ENCODE measurements around the gene STAM2.
"Not testable (repeated sequence)": the region's sequence is repeated elsewhere in the genome, so short reads cannot be mapped to it uniquely, and the experiment has no call there.

STAM2 gene

GRCh38 chr2:152132306-152132705 is 43.3 kb downstream of the STAM2 start:
- H3K4me1 ChIP-seq (ENCODE audit: insufficient read depth, insufficient read length) = no peaks in the 10 kb centered on the region
- TF ChIP-seq ZNF274 (IDR thresholded peaks at IDR 0.05; ENCODE audit: low read depth, low read length) = no peak
- no peak for TF ChIP-seq SUZ12 (IDR thresholded peaks at IDR 0.05; ENCODE audit: extremely low read depth, insufficient read depth, insufficient read length)
- TF ChIP-seq YY1 (IDR thresholded peaks at IDR 0.05; ENCODE audit: insufficient read depth, insufficient read length) = no peak
- peaks cover 12% of the 10 kb centered on the region for H3K36me3 ChIP-seq (ENCODE audit: insufficient read depth, insufficient read length, low read length)
- no peaks in the 10 kb centered on the region for H3K27me3 ChIP-seq (ENCODE audit: insufficient read depth, insufficient read length)
- H3K4me3 ChIP-seq (ENCODE audit: insufficient read length, low read depth) = no peak overlapping the region
- H3K9ac ChIP-seq (ENCODE audit: insufficient read length, low read depth) = no peak overlapping the region
- H3K9me3 ChIP-seq (ENCODE audit: insufficient read depth, low read length) = no peaks in the 10 kb centered on the region
- DNase-seq (ENCODE audit: low read depth, low spot score) = no peak

GRCh38 chr2:152127628-152128027 is 47.9 kb downstream of the STAM2 start:
- no peak for DNase-seq (ENCODE audit: low read depth, low spot score)
- Histone ChIP-seq H3K9me3 (ENCODE audit: insufficient read depth, low read length) (peaks cover 4% of the 10 kb centered on the region; the same call in 1 of the 2 replicates), H3K27me3 (ENCODE audit: insufficient read depth, insufficient read length) (no peaks in the 10 kb centered on the region), H3K9ac (ENCODE audit: insufficient read length, low read depth) (no peak overlapping the region), H3K4me1 (ENCODE audit: insufficient read depth, insufficient read length) (no peaks in the 10 kb centered on the region), H3K4me3 (ENCODE audit: insufficient read length, low read depth) (no peak overlapping the region), H3K36me3 (ENCODE audit: insufficient read depth, insufficient read length, low read length) (peaks cover 25% of the 10 kb centered on the region)
- no peak for TF ChIP-seq SUZ12 (IDR thresholded peaks at IDR 0.05; ENCODE audit: extremely low read depth, insufficient read depth, insufficient read length)
- TF ChIP-seq YY1 (IDR thresholded peaks at IDR 0.05; ENCODE audit: insufficient read depth, insufficient read length) = no peak
- TF ChIP-seq ZNF274 (IDR thresholded peaks at IDR 0.05; ENCODE audit: low read depth, low read length) = no peak

GRCh38 chr2:152126664-152127063 is 48.9 kb downstream of the STAM2 start:
- H3K9ac ChIP-seq (ENCODE audit: insufficient read length, low read depth) = no peak overlapping the region
- TF ChIP-seq YY1 (IDR thresholded peaks at IDR 0.05; ENCODE audit: insufficient read depth, insufficient read length) (no peak), SUZ12 (IDR thresholded peaks at IDR 0.05; ENCODE audit: extremely low read depth, insufficient read depth, insufficient read length) (no peak), ZNF274 (IDR thresholded peaks at IDR 0.05; ENCODE audit: low read depth, low read length) (no peak)
- peaks cover 30% of the 10 kb centered on the region for H3K36me3 ChIP-seq (ENCODE audit: insufficient read depth, insufficient read length, low read length)
- H3K4me1 ChIP-seq (ENCODE audit: insufficient read depth, insufficient read length) = no peaks in the 10 kb centered on the region
- no peaks in the 10 kb centered on the region for H3K27me3 ChIP-seq (ENCODE audit: insufficient read depth, insufficient read length)
- peaks cover 4% of the 10 kb centered on the region; the same call in 1 of the 2 replicates for H3K9me3 ChIP-seq (ENCODE audit: insufficient read depth, low read length)
- DNase-seq (ENCODE audit: low read depth, low spot score) = no peak
- no peak overlapping the region for H3K4me3 ChIP-seq (ENCODE audit: insufficient read length, low read depth)

GRCh38 chr2:152122161-152122560 is 53.4 kb downstream of the STAM2 start:
- Histone ChIP-seq H3K4me3 (ENCODE audit: insufficient read length, low read depth) (no peak overlapping the region), H3K9ac (ENCODE audit: insufficient read length, low read depth) (no peak overlapping the region), H3K36me3 (ENCODE audit: insufficient read depth, insufficient read length, low read length) (peaks cover 22% of the 10 kb centered on the region), H3K9me3 (ENCODE audit: insufficient read depth, low read length) (peaks cover 4% of the 10 kb centered on the region; the same call in 1 of the 2 replicates), H3K27me3 (ENCODE audit: insufficient read depth, insufficient read length) (no peaks in the 10 kb centered on the region), H3K4me1 (ENCODE audit: insufficient read depth, insufficient read length) (no peaks in the 10 kb centered on the region)
- no peak for DNase-seq (ENCODE audit: low read depth, low spot score)
- TF ChIP-seq YY1 (IDR thresholded peaks at IDR 0.05; ENCODE audit: insufficient read depth, insufficient read length) (no peak), SUZ12 (IDR thresholded peaks at IDR 0.05; ENCODE audit: extremely low read depth, insufficient read depth, insufficient read length) (no peak), ZNF274 (IDR thresholded peaks at IDR 0.05; ENCODE audit: low read depth, low read length) (no peak)

- Histone ChIP-seq H3K9ac (ENCODE audit: insufficient read length, low read depth) (no peak overlapping the region), H3K36me3 (ENCODE audit: insufficient read depth, insufficient read length, low read length) (peaks cover 18% of the 10 kb centered on the region), H3K9me3 (ENCODE audit: insufficient read depth, low read length) (no peaks in the 10 kb centered on the region), H3K4me3 (ENCODE audit: insufficient read length, low read depth) (no peak overlapping the region), H3K4me1 (ENCODE audit: insufficient read depth, insufficient read length) (no peaks in the 10 kb centered on the region), H3K27me3 (ENCODE audit: insufficient read depth, insufficient read length) (no peaks in the 10 kb centered on the region)
- DNase-seq (ENCODE audit: low read depth, low spot score) = no peak
- TF ChIP-seq YY1 (IDR thresholded peaks at IDR 0.05; ENCODE audit: insufficient read depth, insufficient read length) (no peak), ZNF274 (IDR thresholded peaks at IDR 0.05; ENCODE audit: low read depth, low read length) (no peak), SUZ12 (IDR thresholded peaks at IDR 0.05; ENCODE audit: extremely low read depth, insufficient read depth, insufficient read length) (no peak)
Measured at GRCh38 chr2:152120430-152120829, 55.1 kb downstream of the STAM2 start.

GRCh38 chr2:152115952-152116351 is 59.6 kb downstream of the STAM2 start:
- Histone ChIP-seq H3K4me1 (ENCODE audit: insufficient read depth, insufficient read length) (no peaks in the 10 kb centered on the region), H3K9ac (ENCODE audit: insufficient read length, low read depth) (no peak overlapping the region), H3K36me3 (ENCODE audit: insufficient read depth, insufficient read length, low read length) (peaks cover 6% of the 10 kb centered on the region), H3K4me3 (ENCODE audit: insufficient read length, low read depth) (no peak overlapping the region), H3K9me3 (ENCODE audit: insufficient read depth, low read length) (no peaks in the 10 kb centered on the region), H3K27me3 (ENCODE audit: insufficient read depth, insufficient read length) (no peaks in the 10 kb centered on the region)
- TF ChIP-seq SUZ12 (IDR thresholded peaks at IDR 0.05; ENCODE audit: extremely low read depth, insufficient read depth, insufficient read length) = no peak
- TF ChIP-seq YY1 (IDR thresholded peaks at IDR 0.05; ENCODE audit: insufficient read depth, insufficient read length) = no peak
- no peak for TF ChIP-seq ZNF274 (IDR thresholded peaks at IDR 0.05; ENCODE audit: low read depth, low read length)
- DNase-seq (ENCODE audit: low read depth, low spot score) = no peak

GRCh38 chr2:152114366-152114765 is 61.2 kb downstream of the STAM2 start:
- Histone ChIP-seq H3K36me3 (ENCODE audit: insufficient read depth, insufficient read length, low read length) (peaks cover 3% of the 10 kb centered on the region), H3K4me3 (ENCODE audit: insufficient read length, low read depth) (no peak overlapping the region), H3K4me1 (ENCODE audit: insufficient read depth, insufficient read length) (no peaks in the 10 kb centered on the region), H3K9ac (ENCODE audit: insufficient read length, low read depth) (no peak overlapping the region), H3K9me3 (ENCODE audit: insufficient read depth, low read length) (no peaks in the 10 kb centered on the region), H3K27me3 (ENCODE audit: insufficient read depth, insufficient read length) (no peaks in the 10 kb centered on the region)
- no peak for DNase-seq (ENCODE audit: low read depth, low spot score)
- TF ChIP-seq ZNF274 (IDR thresholded peaks at IDR 0.05; ENCODE audit: low read depth, low read length) = no peak
- TF ChIP-seq YY1 (IDR thresholded peaks at IDR 0.05; ENCODE audit: insufficient read depth, insufficient read length) = no peak
- TF ChIP-seq SUZ12 (IDR thresholded peaks at IDR 0.05; ENCODE audit: extremely low read depth, insufficient read depth, insufficient read length) = no peak

- not testable (repeated sequence) for H3K27me3 ChIP-seq (ENCODE audit: insufficient read depth, insufficient read length); H3K9ac ChIP-seq (ENCODE audit: insufficient read length, low read depth); H3K4me3 ChIP-seq (ENCODE audit: insufficient read length, low read depth); H3K36me3 ChIP-seq (ENCODE audit: insufficient read depth, insufficient read length, low read length); DNase-seq (ENCODE audit: low read depth, low spot score); H3K4me1 ChIP-seq (ENCODE audit: insufficient read depth, insufficient read length); H3K9me3 ChIP-seq (ENCODE audit: insufficient read depth, low read length)
Measured at GRCh38 chr2:152107140-152107539, 68.4 kb downstream of the STAM2 start.

All from NT2/D1 (cell line).